Measurements from ENCODE around the gene JUP.

The JUP gene

DNA sequence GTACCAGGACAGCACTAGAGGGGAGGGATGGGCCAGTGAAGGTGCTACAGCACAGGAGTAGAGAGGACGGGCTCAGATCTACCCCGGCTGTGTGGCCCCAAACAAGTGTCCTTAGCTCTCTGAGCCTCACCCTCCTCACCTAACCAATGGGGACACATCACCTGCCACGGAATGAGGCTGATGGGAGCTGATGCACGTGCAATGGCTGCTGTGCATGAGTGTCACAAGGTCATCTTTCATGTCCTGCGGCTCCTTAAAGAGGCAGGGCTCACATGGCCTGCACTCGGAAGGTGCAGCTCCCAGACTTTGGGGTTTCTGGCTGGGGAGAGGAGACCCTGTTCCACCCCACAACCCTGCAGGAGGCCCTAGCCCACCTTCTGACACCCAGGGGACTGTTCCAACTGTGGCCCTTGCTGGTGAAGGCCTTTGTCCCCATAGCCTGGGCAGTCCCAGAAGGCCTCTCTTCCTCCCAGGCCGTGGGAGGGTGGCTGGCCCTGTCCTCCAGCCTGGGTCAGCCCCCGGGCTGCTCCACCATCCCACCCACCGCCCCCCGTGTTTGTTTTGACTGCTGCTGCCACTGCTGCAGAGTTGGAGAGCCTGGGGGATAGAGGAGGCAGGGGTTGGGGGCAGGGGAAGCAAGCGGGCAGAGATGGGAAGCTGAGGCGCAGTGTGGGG, 62.6 kb downstream of the JUP start:
- no peak for DNase-seq (ENCODE audit: low read depth)

DNA sequence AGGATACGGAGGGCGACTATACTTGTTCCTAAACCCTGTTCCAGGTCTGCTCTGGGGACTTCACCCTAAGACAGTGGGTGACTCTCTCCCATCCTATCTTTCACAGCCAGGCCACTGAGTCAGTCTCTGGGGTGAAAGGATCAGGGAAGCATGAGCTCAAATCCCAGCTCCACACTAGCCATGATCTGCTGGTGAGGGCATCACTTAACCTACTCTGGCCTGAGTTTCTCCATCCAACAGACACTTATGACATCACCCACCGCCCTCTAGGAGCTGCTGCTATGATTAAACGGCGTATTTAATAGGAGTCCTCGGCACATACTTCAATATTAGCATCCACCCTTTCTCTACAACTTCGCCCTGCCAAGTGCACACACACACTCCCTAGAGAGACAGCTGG, 64.3 kb downstream of the JUP start:
- DNase-seq (ENCODE audit: low read depth) = no peak

DNA sequence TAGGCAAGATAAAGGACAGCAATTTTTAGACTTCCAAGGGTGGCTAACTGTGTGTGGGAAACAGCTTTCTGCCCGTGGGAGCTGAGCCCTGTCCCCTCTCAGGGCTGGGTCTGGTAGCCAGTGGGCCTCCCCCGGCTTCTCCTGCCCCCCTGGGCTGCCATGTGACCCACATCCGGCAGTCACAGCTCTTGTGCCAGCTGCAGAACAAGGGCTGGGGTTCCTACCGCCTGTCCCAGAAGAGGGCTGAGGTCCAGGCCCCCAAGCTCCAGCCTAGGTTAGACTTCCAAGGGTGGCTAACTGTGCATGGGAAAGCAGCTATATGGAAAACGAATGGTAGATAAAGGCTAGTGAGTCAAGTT, 68.2 kb downstream of the JUP start:
- no peak for DNase-seq (ENCODE audit: low read depth)

DNA sequence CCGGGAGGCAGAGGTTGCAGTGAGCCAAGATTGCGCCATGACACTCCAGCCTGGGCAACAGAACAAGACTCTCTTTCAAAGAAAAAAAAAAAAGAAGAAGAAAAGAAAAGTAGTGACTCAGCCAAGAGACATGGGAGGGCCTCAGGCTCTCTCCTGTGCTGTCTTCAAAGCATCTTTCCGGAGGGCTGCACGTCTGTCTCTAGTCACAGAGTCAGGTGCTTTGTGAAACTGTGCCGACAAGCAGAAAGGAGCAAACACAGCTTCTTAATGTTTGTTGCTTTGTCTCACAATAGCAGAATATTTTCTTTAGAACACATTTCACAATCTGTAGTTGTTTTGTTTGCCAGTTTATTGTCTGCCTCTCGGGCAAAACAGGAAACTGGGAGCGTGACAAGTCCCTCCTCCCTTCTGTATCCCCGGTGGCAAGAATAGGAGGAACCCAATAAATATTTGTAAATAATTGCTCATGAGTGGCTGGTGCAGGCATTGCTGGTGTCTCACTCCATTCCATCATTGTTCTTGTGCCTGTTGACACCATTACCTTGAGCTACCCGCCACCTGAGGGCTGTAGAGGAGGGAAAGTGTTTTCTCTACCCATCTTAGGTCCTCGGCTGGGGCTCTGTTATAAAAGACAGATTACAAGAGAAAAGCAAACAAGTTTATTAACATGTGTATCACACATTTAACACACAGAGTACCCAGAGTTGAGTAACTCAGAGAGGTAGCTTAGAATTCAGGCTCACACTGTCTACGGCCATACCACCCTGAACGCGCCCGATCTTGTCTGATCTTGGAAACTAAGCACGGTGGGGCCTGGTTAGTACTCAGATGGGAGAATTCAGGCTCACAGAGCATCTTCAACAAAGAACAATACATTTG, 68.9 kb downstream of the JUP start:
- DNase-seq (ENCODE audit: low read depth) = no peak

DNA sequence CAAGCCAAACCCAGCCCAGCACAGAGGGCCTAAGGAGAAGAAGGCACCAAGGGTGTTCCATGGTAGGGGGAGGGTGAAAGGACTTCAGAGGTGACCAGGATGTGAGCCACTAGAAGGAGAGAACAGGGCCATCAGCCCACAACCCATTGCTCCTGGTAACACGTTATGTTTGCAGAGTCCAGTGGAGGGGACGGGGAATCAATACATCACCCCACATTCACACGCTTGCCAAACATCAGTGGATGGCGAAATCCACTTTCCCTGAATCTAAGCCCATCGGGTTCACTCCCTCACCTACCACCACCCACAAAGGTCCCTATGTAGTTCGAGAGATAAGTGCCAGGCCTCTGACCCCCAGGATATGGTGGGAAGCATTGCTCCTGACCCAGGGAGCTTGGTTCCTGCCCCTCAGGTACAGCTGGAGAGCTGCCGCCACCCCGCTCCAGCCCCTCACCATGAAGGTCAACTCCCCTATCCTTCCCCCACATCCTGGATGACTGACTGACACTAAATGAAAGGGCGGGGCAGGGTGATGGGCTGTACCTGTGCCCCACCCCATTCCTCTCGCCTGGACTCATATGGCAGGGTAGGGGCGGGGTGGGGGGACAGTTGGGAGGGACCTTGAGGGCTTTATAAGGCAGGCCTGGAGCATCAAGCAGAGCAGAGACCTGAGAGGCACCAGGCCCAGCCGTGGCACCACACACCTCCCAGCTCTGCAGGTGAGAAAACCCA, 74.7 kb downstream of the JUP start, which contains the start of gene GAST:
Gene GAST, plus strand, starts transcription at position 663 of the 732 bp plus-strand sequence. CDS start 3,106 bp downstream, outside the sequence.
- DNase-seq (ENCODE audit: low read depth) = no peak

DNA sequence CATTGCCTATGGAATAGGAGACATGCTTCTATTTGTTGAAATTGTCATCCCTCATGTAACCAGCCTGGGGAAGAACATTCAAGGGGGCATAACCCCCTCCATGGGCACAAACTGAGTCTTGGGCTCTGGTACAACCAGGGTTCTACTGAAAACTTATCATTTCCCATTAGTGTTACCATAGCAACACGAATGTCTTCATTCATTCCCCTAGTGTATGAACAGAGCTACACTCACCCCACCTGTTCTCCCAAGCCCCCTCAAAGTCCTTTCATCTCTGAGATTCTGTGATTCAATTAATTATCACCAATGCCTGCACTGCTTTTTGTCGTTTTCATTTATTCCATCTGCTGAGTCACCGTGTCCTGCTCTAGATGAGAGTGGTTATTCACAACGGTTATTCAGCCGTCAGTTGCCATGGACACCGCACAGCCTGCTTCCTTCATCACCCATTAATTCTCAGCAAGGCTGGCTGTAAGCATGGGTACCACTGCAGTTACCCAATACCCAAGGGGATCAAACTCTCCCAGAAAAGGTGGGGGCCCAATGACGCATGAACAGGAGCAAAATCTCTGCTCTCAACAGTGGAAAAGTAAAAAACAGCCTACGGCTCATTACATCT, 75.9 kb downstream of the JUP start:
- DNase-seq (ENCODE audit: low read depth) = no peak

DNA sequence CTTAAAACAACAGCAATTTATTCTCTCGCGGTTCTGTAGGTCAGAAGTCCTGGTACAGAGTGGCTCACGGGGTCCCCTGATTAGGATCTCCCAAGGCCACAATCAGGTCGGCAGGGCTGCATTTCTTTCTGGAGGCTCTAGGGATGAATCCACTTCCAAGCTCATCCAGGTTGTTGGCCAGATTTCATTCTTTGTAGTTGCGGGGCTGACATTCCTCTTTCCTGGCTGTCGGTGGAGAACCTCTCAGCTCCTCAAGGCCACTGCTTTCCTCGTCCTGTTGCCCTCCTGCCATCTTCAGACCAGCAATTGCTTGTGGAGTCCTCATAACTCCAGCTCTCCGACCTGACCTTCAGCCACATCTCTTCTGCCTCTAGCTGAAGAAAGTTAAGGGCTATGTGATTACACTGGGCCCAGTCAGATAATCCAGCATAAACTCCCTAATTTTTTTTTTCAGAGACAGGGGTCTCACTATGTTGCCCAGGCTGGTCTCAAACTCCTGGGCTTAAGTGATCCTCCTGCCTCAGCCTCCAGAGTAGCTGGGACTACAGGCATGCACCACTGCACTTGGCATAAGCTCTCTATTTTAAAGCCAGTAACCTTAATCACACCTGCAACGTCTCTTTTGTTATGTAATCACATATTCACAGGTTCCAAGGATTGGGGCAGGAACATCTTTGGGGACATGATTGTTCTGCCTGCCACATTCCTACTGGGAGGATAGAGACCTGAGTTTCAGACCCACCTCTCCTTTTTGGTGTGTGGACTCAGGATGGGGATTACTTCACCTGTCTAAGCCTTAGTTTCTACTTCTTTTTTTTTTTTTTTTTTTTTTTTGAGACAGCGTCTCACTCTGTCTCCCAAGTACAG, 78.5 kb downstream of the JUP start:
- DNase-seq (ENCODE audit: low read depth) = no peak

DNA sequence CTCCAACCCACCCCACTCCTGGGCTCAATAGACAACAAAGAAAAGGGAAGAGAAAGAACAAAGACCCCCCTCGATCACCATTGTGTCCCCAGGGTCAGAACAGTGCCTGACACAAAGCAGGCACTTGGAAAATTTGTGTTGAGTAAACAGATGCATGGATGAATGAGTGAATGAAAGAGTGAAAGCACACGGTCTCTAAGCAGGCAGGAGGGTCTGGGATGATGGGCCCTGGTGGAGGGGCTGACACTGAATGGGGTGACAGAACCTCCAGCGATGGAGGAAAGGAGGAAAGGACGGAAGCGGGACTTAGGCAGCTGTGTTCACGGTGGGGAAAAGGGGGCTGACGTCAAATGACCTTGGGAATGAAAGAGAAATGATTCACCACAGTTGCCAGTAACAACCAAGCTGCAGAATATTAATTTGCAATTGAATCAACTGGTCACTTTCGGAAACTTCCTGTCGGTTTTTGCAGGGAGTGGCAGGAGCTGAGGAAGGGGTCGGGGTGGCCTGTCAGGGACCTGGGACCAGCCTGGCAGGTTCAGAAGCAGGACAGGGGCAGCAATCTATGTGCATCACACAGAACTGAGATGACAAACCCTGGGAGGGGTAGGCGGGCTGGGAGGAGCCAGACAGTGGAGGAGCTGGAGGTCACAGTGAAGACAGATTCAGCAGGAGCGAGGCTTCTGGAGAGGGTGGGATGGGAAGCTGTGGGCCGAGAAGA, 81.1 kb downstream of the JUP start:
- no peak for DNase-seq (ENCODE audit: low read depth)

All from fibroblast of the conjunctiva (primary cell).